HCT116 (cell line): Measurements from ENCODE around the gene MYL5. TPM values are rescaled to one million over a fixed set of nuclear protein-coding genes. Genes with fewer than 3 reads are reported as not detected.

ENCODE experiments used
- ATAC-seq: fragments of 200-7000 bp; cut with Tn5 transposase; 2 replicates; pipeline ENCODE4 v1.9.1; 2020; ENCODE audit warnings: mild to moderate bottlenecking, moderate library complexity
- BruUV-seq: library from RNA; stranded (reverse); fragments of 400-500 nt; replicated peaks from 2 replicates; lab custom pipeline; 2021; lab: Mats Ljungman, UMichigan
- CTCF ChIA-PET: fragments of 300-600 bp; sonication (Branson Sonifier 250); formaldehyde crosslinking; loops from one replicate; lab custom pipeline; 2021; ENCODE audit warnings: antibody characterized with exemption; lab: Charles Lee
- POLR2A ChIA-PET: fragments of 300-600, 350-600 bp; sonication (Branson Sonifier 250); formaldehyde crosslinking; loops from one replicate; lab custom pipeline; 2021; ENCODE audit warnings: antibody characterized with exemption; lab: Charles Lee
- RAD21 ChIA-PET, 2 experiments: fragments of 300-600 bp; sonication (Branson Sonifier 250); formaldehyde crosslinking; loops; one replicate each; lab custom pipeline; 2023; ENCODE audit warnings: low total read pairs in 2 of 2; ENCODE audit not compliant: uncharacterized antibody in 2 of 2, unreplicated experiment in 2 of 2, low non-redundant PET in 1 of 2; lab: Charles Lee
- DNase-seq: peaks from one replicate; pipeline ENCODE4 v3.0.0-alpha.2; 2010; ENCODE audit warnings: low read depth, low spot score
- H2AFZ ChIP-seq: fragments of 200-600 bp; shearing (Covaris generic), sonication (generic); 2 replicates; pipeline ENCODE4 v1.6.1; 2017; ENCODE audit warnings: low read depth, mixed run types, mixed read lengths, antibody characterized with exemption, low read length; ENCODE audit not compliant: poor library complexity, severe bottlenecking
- H3K27ac ChIP-seq: 2 replicates; pipeline ENCODE4 v1.5.1; 2012; ENCODE audit warnings: low read depth, low read length
- H3K27me3 ChIP-seq: fragments of 200-600 bp; sonication (generic); 2 replicates; pipeline ENCODE4 v1.6.1; 2016; ENCODE audit warnings: mixed run types, low read length, mixed read lengths; ENCODE audit not compliant: insufficient read depth
- H3K36me3 ChIP-seq, 2 experiments: fragments of 200-500 bp in 1 of 2; fragments of 200-600 bp in 1 of 2; sonication (Bioruptor generic) in 1 of 2; sonication (generic) in 1 of 2; 2 replicates each; pipeline versions ENCODE4 v1.5.1 to v1.6.1; 2014 to 2016; ENCODE audit warnings: low read length in 2 of 2, inconsistent platforms in 1 of 2, mixed read lengths in 1 of 2, mixed run types in 1 of 2; ENCODE audit not compliant: insufficient read depth in 2 of 2, control insufficient read depth in 1 of 2
- H3K4me1 ChIP-seq, 2 experiments: fragments of 200-600 bp in 1 of 2; sonication (generic) in 1 of 2; 2 replicates each; pipeline versions ENCODE4 v1.5.1 to v1.6.1; 2012 to 2017; ENCODE audit warnings: low read length in 2 of 2, inconsistent platforms in 1 of 2, mild to moderate bottlenecking in 1 of 2, mixed read lengths in 1 of 2, mixed run types in 1 of 2, moderate library complexity in 1 of 2; ENCODE audit not compliant: insufficient read depth in 2 of 2, control insufficient read depth in 1 of 2
- H3K4me2 ChIP-seq: fragments of 200-600 bp; sonication (generic); 2 replicates; pipeline ENCODE4 v1.6.1; 2017; ENCODE audit warnings: mixed run types, low read length, mixed read lengths
- H3K4me3 ChIP-seq, 2 experiments: fragments of 200-600 bp in 1 of 2; sonication (generic) in 1 of 2; replicated peaks in 1 of 2; 2 replicates each; pipeline ENCODE4 v1.5.1; 2011 to 2016; ENCODE audit warnings: low read length in 2 of 2, control low read depth in 1 of 2, low read depth in 1 of 2, mild to moderate bottlenecking in 1 of 2, mixed read lengths in 1 of 2, mixed run types in 1 of 2
- H3K79me2 ChIP-seq: fragments of 200-600 bp; sonication (generic); 2 replicates; pipeline ENCODE4 v1.6.1; 2017; ENCODE audit warnings: mild to moderate bottlenecking, mixed run types, low read length, moderate library complexity, mixed read lengths; ENCODE audit not compliant: insufficient read depth
- H3K9ac ChIP-seq: fragments of 200-600 bp; sonication (generic); 2 replicates; pipeline ENCODE4 v1.6.1; 2016; ENCODE audit warnings: low read length, mixed read lengths
- H3K9me2 ChIP-seq: fragments of 200-600 bp; sonication (generic), shearing (Covaris generic); 2 replicates; pipeline ENCODE4 v1.6.1; 2017; ENCODE audit warnings: mixed run types, mild to moderate bottlenecking, moderate library complexity; ENCODE audit not compliant: insufficient read depth
- H3K9me3 ChIP-seq, 2 experiments: fragments of 200-500 bp in 1 of 2; fragments of 200-600 bp in 1 of 2; sonication (Bioruptor generic) in 1 of 2; sonication (generic) in 1 of 2; 2 replicates each; pipeline ENCODE4 v1.6.1; 2014 to 2017; ENCODE audit warnings: low read length in 2 of 2, mixed read lengths in 2 of 2, inconsistent platforms in 1 of 2, low read depth in 1 of 2, mild to moderate bottlenecking in 1 of 2, mixed run types in 1 of 2, moderate library complexity in 1 of 2; ENCODE audit not compliant: control insufficient read depth in 1 of 2, insufficient read depth in 1 of 2
- H4K20me1 ChIP-seq: fragments of 200-600 bp; sonication (generic), shearing (Covaris generic); 2 replicates; pipeline ENCODE4 v1.6.1; 2017; ENCODE audit warnings: mixed run types, mild to moderate bottlenecking, moderate library complexity; ENCODE audit not compliant: insufficient read depth
- ATF3 ChIP-seq: IDR thresholded peaks from 2 replicates; pipeline ENCODE4 v1.6.1; 2012
- CBX3 ChIP-seq: IDR thresholded peaks from 2 replicates; pipeline ENCODE4 v1.6.1; 2012; ENCODE audit warnings: low read depth
- CEBPB ChIP-seq: IDR thresholded peaks from 2 replicates; pipeline ENCODE4 v1.6.1; 2012; ENCODE audit warnings: low read depth
- EGR1 ChIP-seq: IDR thresholded peaks from 2 replicates; pipeline ENCODE4 v1.6.1; 2012; ENCODE audit warnings: low read depth
- ELF1 ChIP-seq: IDR thresholded peaks from 2 replicates; pipeline ENCODE4 v1.6.1; 2012; ENCODE audit warnings: low read depth, borderline replicate concordance
- EZH2 ChIP-seq: fragments of 200-600 bp; sonication (generic); IDR thresholded peaks from 2 replicates; pipeline ENCODE4 v1.6.1; 2017; ENCODE audit warnings: antibody characterized with exemption, mixed run types
- EZH2phosphoT487 ChIP-seq: fragments of 200-600 bp; IDR thresholded peaks from 2 replicates; pipeline ENCODE4 v1.6.1; 2018; ENCODE audit warnings: antibody characterized with exemption, borderline replicate concordance
- FOSL1 ChIP-seq: IDR thresholded peaks from 2 replicates; pipeline ENCODE4 v1.6.1; 2012; ENCODE audit warnings: low read depth
- MAX ChIP-seq: IDR thresholded peaks from 2 replicates; pipeline ENCODE4 v1.6.1; 2012
- POLR2A ChIP-seq: IDR thresholded peaks from 2 replicates; pipeline ENCODE4 v1.7.0; 2011; ENCODE audit warnings: borderline replicate concordance; ENCODE audit not compliant: insufficient read depth, insufficient read length; ENCODE audit errors: extremely low read depth
- REST ChIP-seq: IDR thresholded peaks from 2 replicates; pipeline ENCODE4 v1.6.1; 2012; ENCODE audit warnings: low read depth
- SRF ChIP-seq: IDR thresholded peaks from 2 replicates; pipeline ENCODE4 v1.6.1; 2012; ENCODE audit warnings: low read depth
- TCF7L2 ChIP-seq: IDR thresholded peaks from 2 replicates; pipeline ENCODE4 v1.7.0; 2011; ENCODE audit warnings: borderline replicate concordance, inconsistent platforms; ENCODE audit not compliant: insufficient read depth, insufficient read length; ENCODE audit errors: extremely low read depth
- ZNF274 ChIP-seq: fragments of 200-500 bp; sonication (Bioruptor generic); IDR thresholded peaks from 2 replicates; pipeline ENCODE4 v1.6.1; 2014; ENCODE audit warnings: mild to moderate bottlenecking, low read depth, low read length, inconsistent platforms
- intact Hi-C: fragments of 100-400 bp; cut with micrococcal nuclease; formaldehyde crosslinking; loops from 2 replicates; pipeline ENCODE4 v1.10.0; 2022
- total RNA-seq: library from RNA; stranded (reverse); gene quantifications from one replicate; pipeline ENCODE4 v1.2.1, GENCODE V29; 2021; ENCODE audit not compliant: unreplicated experiment
- TF ChIP-seq, protein P1 (sequence below): IDR thresholded peaks from 2 replicates; pipeline ENCODE4 v1.6.1; 2011; ENCODE audit warnings: mild to moderate bottlenecking, low read length, moderate library complexity; ENCODE audit not compliant: insufficient replicate concordance; ENCODE audit errors: extremely low read depth

MYL5 gene
- total RNA-seq, 1 experiment from 2014 or later, result 14.0 TPM

DNA sequence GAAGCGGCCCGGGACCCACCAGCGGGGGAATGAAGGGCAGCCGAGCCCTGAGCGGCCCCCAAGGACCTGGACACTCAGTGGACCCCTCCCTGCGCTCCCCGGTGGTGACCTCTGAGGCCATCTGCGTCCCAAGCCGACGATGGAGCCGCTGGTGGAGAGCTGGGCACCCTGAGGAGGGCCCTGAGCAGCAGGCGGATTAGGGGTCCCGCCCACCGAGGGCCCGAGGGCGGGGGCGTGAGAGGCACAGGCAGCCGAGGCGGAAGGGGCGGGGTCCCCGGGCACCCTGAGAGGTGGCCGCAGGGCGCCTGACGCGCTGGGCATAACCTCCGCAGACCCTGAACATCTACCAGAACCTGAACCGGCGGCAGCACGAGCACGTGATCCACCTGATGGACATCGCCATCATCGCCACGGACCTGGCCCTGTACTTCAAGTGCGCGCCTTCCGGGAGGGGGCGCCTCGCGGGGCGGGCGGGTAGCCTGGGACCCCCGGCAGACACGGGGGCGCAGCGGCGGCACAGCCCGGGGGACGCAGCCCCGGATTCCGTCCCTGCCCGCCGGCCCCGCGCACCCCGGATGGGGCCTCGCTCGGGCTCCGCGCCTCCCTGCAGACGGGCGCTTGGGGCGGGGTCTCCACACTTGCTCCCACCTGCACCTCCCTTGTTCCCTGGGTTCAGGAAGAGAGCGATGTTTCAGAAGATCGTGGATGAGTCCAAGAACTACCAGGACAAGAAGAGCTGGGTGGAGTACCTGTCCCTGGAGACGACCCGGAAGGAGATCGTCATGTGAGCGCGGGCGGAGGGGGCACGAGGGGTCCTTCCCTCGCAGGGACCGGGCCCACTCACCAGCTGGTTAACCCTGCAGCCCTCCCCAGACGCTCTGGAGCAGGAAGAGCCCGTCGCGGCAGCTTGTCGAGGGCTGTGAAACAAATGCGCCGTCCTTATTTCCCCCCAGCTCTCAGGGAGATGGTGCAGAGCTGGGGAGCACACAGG lies 10.6 kb upstream of the MYL5 start:
- Histone ChIP-seq H4K20me1 (no peaks in the 10 kb centered on the region), H3K9me3 (no peaks in the 10 kb centered on the region), H3K9me2 (no peaks in the 10 kb centered on the region), H3K27me3 (no peaks in the 10 kb centered on the region), H3K9ac (no peak overlapping the region), H3K4me2 (no peak overlapping the region), H3K4me1 (no peaks in the 10 kb centered on the region), H3K4me3 (no peak overlapping the region), H3K27ac (no peak overlapping the region), H2AFZ (no peak overlapping the region), H3K79me2 (no peaks in the 10 kb centered on the region), H3K36me3 (no peaks in the 10 kb centered on the region)
- intact Hi-C loops, result no loop called here
- ATAC-seq, result no peak
- BruUV-seq, result no TSS peak
- ChIA-PET RAD21 (no interaction called here), POLR2A (no interaction called here), CTCF (no interaction called here)
- no peak for DNase-seq
- TF ChIP-seq MAX (no peak), ZNF274 (no peak), REST (no peak), ATF3 (no peak), POLR2A (no peak), CEBPB (no peak), TCF7L2 (no peak), FOSL1 (no peak), ELF1 (no peak), CBX3 (no peak), EGR1 (no peak), EZH2phosphoT487 (no peak), SRF (no peak), EZH2 (no peak)
- TF ChIP-seq, protein P1, sequence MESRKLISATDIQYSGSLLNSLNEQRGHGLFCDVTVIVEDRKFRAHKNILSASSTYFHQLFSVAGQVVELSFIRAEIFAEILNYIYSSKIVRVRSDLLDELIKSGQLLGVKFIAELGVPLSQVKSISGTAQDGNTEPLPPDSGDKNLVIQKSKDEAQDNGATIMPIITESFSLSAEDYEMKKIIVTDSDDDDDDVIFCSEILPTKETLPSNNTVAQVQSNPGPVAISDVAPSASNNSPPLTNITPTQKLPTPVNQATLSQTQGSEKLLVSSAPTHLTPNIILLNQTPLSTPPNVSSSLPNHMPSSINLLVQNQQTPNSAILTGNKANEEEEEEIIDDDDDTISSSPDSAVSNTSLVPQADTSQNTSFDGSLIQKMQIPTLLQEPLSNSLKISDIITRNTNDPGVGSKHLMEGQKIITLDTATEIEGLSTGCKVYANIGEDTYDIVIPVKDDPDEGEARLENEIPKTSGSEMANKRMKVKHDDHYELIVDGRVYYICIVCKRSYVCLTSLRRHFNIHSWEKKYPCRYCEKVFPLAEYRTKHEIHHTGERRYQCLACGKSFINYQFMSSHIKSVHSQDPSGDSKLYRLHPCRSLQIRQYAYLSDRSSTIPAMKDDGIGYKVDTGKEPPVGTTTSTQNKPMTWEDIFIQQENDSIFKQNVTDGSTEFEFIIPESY, result no peak
